ENCODE measurements around the gene PGBD5.

Gene PGBD5

GRCh38 chr1:230370109-230370508 lies 56.0 kb downstream of the PGBD5 start:
- no peak overlapping the region for H2BK5ac ChIP-seq (ENCODE audit: low read depth, low read length, poor library complexity, severe bottlenecking)
- no peak overlapping the region for H3K23ac ChIP-seq (ENCODE audit: low read length in 2 of 2)
- no peak overlapping the region for H3K4me3 ChIP-seq (ENCODE audit: insufficient read depth in 1 of 2, low read depth in 1 of 2, low read length in 2 of 2)
- no peak overlapping the region for H4K8ac ChIP-seq (ENCODE audit: low read length)
- H2AFZ ChIP-seq (ENCODE audit: low read depth, low read length): no peak overlapping the region
- no peak overlapping the region for H3K14ac ChIP-seq (ENCODE audit: low read length in 2 of 2)
- H3K4me2 ChIP-seq (ENCODE audit: low read length, poor library complexity, severe bottlenecking): no peak overlapping the region
- no peaks in the 10 kb centered on the region for H3K79me1 ChIP-seq (replicated peaks; ENCODE audit: low read length, poor library complexity, severe bottlenecking)
- no peak overlapping the region for H2AK5ac ChIP-seq (ENCODE audit: low read length, severe bottlenecking)
- no peak overlapping the region for H3K4ac ChIP-seq (ENCODE audit: low read depth in 1 of 2, low read length in 2 of 2)
- no peak overlapping the region for H3K27ac ChIP-seq (ENCODE audit: low read length, poor library complexity, severe bottlenecking)
- no peaks in the 10 kb centered on the region for H3K36me3 ChIP-seq (ENCODE audit: control insufficient read depth in 1 of 2, insufficient read depth in 2 of 2, low read depth in 1 of 2, low read length in 2 of 2)
- 81% methylated on average over 9 of the region's 10 CpGs for WGBS
- H2BK12ac ChIP-seq (ENCODE audit: low read length in 2 of 2): no peak overlapping the region
- H4K91ac ChIP-seq (ENCODE audit: low read length): no peak overlapping the region
- no peaks in the 10 kb centered on the region for H3K4me1 ChIP-seq (ENCODE audit: control insufficient read depth, insufficient read depth, low read depth, low read length)
- H3K27me3 ChIP-seq (ENCODE audit: control insufficient read depth in 1 of 2, insufficient read depth in 1 of 2, low read length in 2 of 2): peaks cover 0 to 20% of the 10 kb centered on the region in 2 experiments
- H3K18ac ChIP-seq (ENCODE audit: low read depth in 1 of 2, low read length in 2 of 2): no peak overlapping the region
- H3K9ac ChIP-seq (ENCODE audit: low read length): no peak overlapping the region
- DNase-seq: no peak
- H2BK120ac ChIP-seq (ENCODE audit: low read depth, low read length): no peak overlapping the region
- H3K9me3 ChIP-seq (ENCODE audit: control insufficient read depth, low read length): no peaks in the 10 kb centered on the region
- no peak overlapping the region for H2BK15ac ChIP-seq (ENCODE audit: low read depth, poor library complexity, severe bottlenecking)

GRCh38 chr1:230368871-230369270 lies 57.3 kb downstream of the PGBD5 start:
- Histone ChIP-seq H3K79me1 (replicated peaks; ENCODE audit: low read length, poor library complexity, severe bottlenecking) (no peaks in the 10 kb centered on the region), H3K4me1 (ENCODE audit: control insufficient read depth, insufficient read depth, low read depth, low read length) (no peaks in the 10 kb centered on the region), H3K36me3 (ENCODE audit: control insufficient read depth in 1 of 2, insufficient read depth in 2 of 2, low read depth in 1 of 2, low read length in 2 of 2) (no peaks in the 10 kb centered on the region), H3K4me3 (ENCODE audit: insufficient read depth in 1 of 2, low read depth in 1 of 2, low read length in 2 of 2) (no peak overlapping the region), H3K18ac (ENCODE audit: low read depth in 1 of 2, low read length in 2 of 2) (no peak overlapping the region), H2BK120ac (ENCODE audit: low read depth, low read length) (no peak overlapping the region), H2BK15ac (ENCODE audit: low read depth, poor library complexity, severe bottlenecking) (no peak overlapping the region), H3K14ac (ENCODE audit: low read length in 2 of 2) (no peak overlapping the region), H3K4ac (ENCODE audit: low read depth in 1 of 2, low read length in 2 of 2) (no peak overlapping the region), H3K23ac (ENCODE audit: low read length in 2 of 2) (no peak overlapping the region), H3K4me2 (ENCODE audit: low read length, poor library complexity, severe bottlenecking) (no peak overlapping the region), H3K9me3 (ENCODE audit: control insufficient read depth, low read length) (no peaks in the 10 kb centered on the region), H3K27me3 (ENCODE audit: control insufficient read depth in 1 of 2, insufficient read depth in 1 of 2, low read length in 2 of 2) (peaks cover 0 to 20% of the 10 kb centered on the region in 2 experiments), H4K91ac (ENCODE audit: low read length) (no peak overlapping the region), H2BK12ac (ENCODE audit: low read length in 2 of 2) (no peak overlapping the region), H3K27ac (ENCODE audit: low read length, poor library complexity, severe bottlenecking) (no peak overlapping the region), H4K8ac (ENCODE audit: low read length) (no peak overlapping the region), H3K9ac (ENCODE audit: low read length) (no peak overlapping the region), H2AK5ac (ENCODE audit: low read length, severe bottlenecking) (no peak overlapping the region), H2BK5ac (ENCODE audit: low read depth, low read length, poor library complexity, severe bottlenecking) (no peak overlapping the region), H2AFZ (ENCODE audit: low read depth, low read length) (no peak overlapping the region)
- 54% methylated on average over 4 of the region's 4 CpGs for WGBS
- DNase-seq: no peak

- no peak overlapping the region for H3K27ac ChIP-seq (ENCODE audit: low read length, poor library complexity, severe bottlenecking)
- H2BK12ac ChIP-seq (ENCODE audit: low read length in 2 of 2): no peak overlapping the region
- DNase-seq: peak; percentile 32
- H2BK15ac ChIP-seq (ENCODE audit: low read depth, poor library complexity, severe bottlenecking): no peak overlapping the region
- no peak overlapping the region for H3K9ac ChIP-seq (ENCODE audit: low read length)
- no peaks in the 10 kb centered on the region for H3K4me1 ChIP-seq (ENCODE audit: control insufficient read depth, insufficient read depth, low read depth, low read length)
- H2BK5ac ChIP-seq (ENCODE audit: low read depth, low read length, poor library complexity, severe bottlenecking): no peak overlapping the region
- H2AK5ac ChIP-seq (ENCODE audit: low read length, severe bottlenecking): no peak overlapping the region
- H3K36me3 ChIP-seq (ENCODE audit: control insufficient read depth in 1 of 2, insufficient read depth in 2 of 2, low read depth in 1 of 2, low read length in 2 of 2): no peaks in the 10 kb centered on the region
- H3K18ac ChIP-seq (ENCODE audit: low read depth in 1 of 2, low read length in 2 of 2): no peak overlapping the region
- 64% methylated on average over 5 of the region's 5 CpGs for WGBS
- H4K8ac ChIP-seq (ENCODE audit: low read length): no peak overlapping the region
- no peak overlapping the region for H3K4me3 ChIP-seq (ENCODE audit: insufficient read depth in 1 of 2, low read depth in 1 of 2, low read length in 2 of 2)
- H2BK120ac ChIP-seq (ENCODE audit: low read depth, low read length): no peak overlapping the region
- no peak overlapping the region for H2AFZ ChIP-seq (ENCODE audit: low read depth, low read length)
- peaks cover 0 to 20% of the 10 kb centered on the region in 2 experiments for H3K27me3 ChIP-seq (ENCODE audit: control insufficient read depth in 1 of 2, insufficient read depth in 1 of 2, low read length in 2 of 2)
- H3K4ac ChIP-seq (ENCODE audit: low read depth in 1 of 2, low read length in 2 of 2): no peak overlapping the region
- H3K79me1 ChIP-seq (replicated peaks; ENCODE audit: low read length, poor library complexity, severe bottlenecking): no peaks in the 10 kb centered on the region
- no peak overlapping the region for H3K4me2 ChIP-seq (ENCODE audit: low read length, poor library complexity, severe bottlenecking)
- no peak overlapping the region for H3K14ac ChIP-seq (ENCODE audit: low read length in 2 of 2)
- H4K91ac ChIP-seq (ENCODE audit: low read length): no peak overlapping the region
- no peaks in the 10 kb centered on the region for H3K9me3 ChIP-seq (ENCODE audit: control insufficient read depth, low read length)
- no peak overlapping the region for H3K23ac ChIP-seq (ENCODE audit: low read length in 2 of 2)
Measured at GRCh38 chr1:230368363-230368762, 57.8 kb downstream of the PGBD5 start.

GRCh38 chr1:230366504-230366915 lies 59.6 kb downstream of the PGBD5 start:
- Histone ChIP-seq H3K36me3 (ENCODE audit: control insufficient read depth in 1 of 2, insufficient read depth in 2 of 2, low read depth in 1 of 2, low read length in 2 of 2) (no peaks in the 10 kb centered on the region), H2AK5ac (ENCODE audit: low read length, severe bottlenecking) (no peak overlapping the region), H3K4me3 (ENCODE audit: insufficient read depth in 1 of 2, low read depth in 1 of 2, low read length in 2 of 2) (no peak overlapping the region), H3K9ac (ENCODE audit: low read length) (no peak overlapping the region), H3K79me1 (replicated peaks; ENCODE audit: low read length, poor library complexity, severe bottlenecking) (no peaks in the 10 kb centered on the region), H3K4me1 (ENCODE audit: control insufficient read depth, insufficient read depth, low read depth, low read length) (no peaks in the 10 kb centered on the region), H2AFZ (ENCODE audit: low read depth, low read length) (no peak overlapping the region), H3K9me3 (ENCODE audit: control insufficient read depth, low read length) (no peaks in the 10 kb centered on the region), H3K27ac (ENCODE audit: low read length, poor library complexity, severe bottlenecking) (no peak overlapping the region), H3K23ac (ENCODE audit: low read length in 2 of 2) (no peak overlapping the region), H3K18ac (ENCODE audit: low read depth in 1 of 2, low read length in 2 of 2) (no peak overlapping the region), H3K27me3 (ENCODE audit: control insufficient read depth in 1 of 2, insufficient read depth in 1 of 2, low read length in 2 of 2) (peaks cover 0 to 20% of the 10 kb centered on the region in 2 experiments), H2BK15ac (ENCODE audit: low read depth, poor library complexity, severe bottlenecking) (no peak overlapping the region), H3K4me2 (ENCODE audit: low read length, poor library complexity, severe bottlenecking) (no peak overlapping the region), H2BK5ac (ENCODE audit: low read depth, low read length, poor library complexity, severe bottlenecking) (no peak overlapping the region), H2BK12ac (ENCODE audit: low read length in 2 of 2) (no peak overlapping the region), H2BK120ac (ENCODE audit: low read depth, low read length) (no peak overlapping the region), H3K14ac (ENCODE audit: low read length in 2 of 2) (no peak overlapping the region), H4K8ac (ENCODE audit: low read length) (no peak overlapping the region), H3K4ac (ENCODE audit: low read depth in 1 of 2, low read length in 2 of 2) (no peak overlapping the region), H4K91ac (ENCODE audit: low read length) (no peak overlapping the region)
- DNase-seq: no peak
- 76% methylated on average over 7 of the region's 7 CpGs for WGBS
